HL-60 (cell line): Measurements from ENCODE around the gene TEX35.
"Not testable (repeated sequence)": the region's sequence is repeated elsewhere in the genome, so short reads cannot be mapped to it uniquely, and the experiment has no call there.

ENCODE experiments used
- DNase-seq, 2 experiments: peaks; one replicate each; pipeline ENCODE4 v3.0.0-alpha.2; 2010 to 2020; ENCODE audit warnings: low read depth in 1 of 2, low spot score in 1 of 2
- H3K27ac ChIP-seq: fragments of 250-450 bp; sonication (Bioruptor Pico); replicated peaks from 2 replicates; pipeline ENCODE4 v1.5.1; 2020; ENCODE audit warnings: mild to moderate bottlenecking, moderate library complexity
- H3K27me3 ChIP-seq: fragments of 250-450 bp; sonication (Bioruptor Pico); 2 replicates; pipeline ENCODE4 v1.5.1; 2021; ENCODE audit warnings: mild to moderate bottlenecking, moderate library complexity; ENCODE audit not compliant: insufficient read depth, poor library complexity, severe bottlenecking
- H3K4me3 ChIP-seq: replicated peaks from 2 replicates; pipeline ENCODE4 v1.5.1; 2011; ENCODE audit warnings: mild to moderate bottlenecking, control low read depth, low read length; ENCODE audit not compliant: insufficient read depth
- GABPA ChIP-seq: IDR thresholded peaks from 2 replicates; pipeline ENCODE4 v1.6.1; 2012; ENCODE audit warnings: low read depth
- POLR2AphosphoS5 ChIP-seq: IDR thresholded peaks from 2 replicates; pipeline ENCODE4 v1.6.1; 2012; ENCODE audit warnings: low read depth
- SPI1 ChIP-seq: IDR thresholded peaks from 2 replicates; pipeline ENCODE4 v1.6.1; 2012; ENCODE audit warnings: low read depth, mild to moderate bottlenecking, borderline replicate concordance
- TF ChIP-seq, protein P1 (sequence below): IDR thresholded peaks from one replicate; pipeline ENCODE4 v1.5.1; 2011; ENCODE audit warnings: low read length, control low read depth, inconsistent platforms; ENCODE audit not compliant: insufficient read depth
- TF ChIP-seq, protein P2 (sequence below): IDR thresholded peaks from 2 replicates; pipeline ENCODE4 v1.6.1; 2012; ENCODE audit warnings: low read depth; ENCODE audit not compliant: insufficient replicate concordance

Gene TEX35

DNA sequence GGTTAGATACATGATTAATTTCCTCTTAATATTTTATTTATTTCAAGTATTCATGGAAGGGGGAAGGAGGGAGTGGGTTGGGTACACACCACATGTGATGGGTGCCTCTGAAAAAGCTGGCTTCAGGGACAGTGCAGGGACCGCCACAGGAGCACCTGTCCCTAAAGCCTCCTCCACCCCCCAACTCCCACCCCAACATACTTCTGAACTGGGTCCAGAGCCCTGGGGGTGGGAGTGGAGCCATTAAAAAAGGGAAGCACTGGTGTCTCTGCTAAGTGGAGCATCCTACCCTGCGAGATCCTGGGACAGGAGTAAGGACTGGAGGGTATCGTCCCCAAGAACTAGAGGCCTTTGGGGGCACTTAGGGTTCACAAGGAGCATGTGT lies 10.6 kb upstream of the TEX35 start:
- no peaks in the 10 kb centered on the region for H3K27me3 ChIP-seq
- no peak for DNase-seq

DNA sequence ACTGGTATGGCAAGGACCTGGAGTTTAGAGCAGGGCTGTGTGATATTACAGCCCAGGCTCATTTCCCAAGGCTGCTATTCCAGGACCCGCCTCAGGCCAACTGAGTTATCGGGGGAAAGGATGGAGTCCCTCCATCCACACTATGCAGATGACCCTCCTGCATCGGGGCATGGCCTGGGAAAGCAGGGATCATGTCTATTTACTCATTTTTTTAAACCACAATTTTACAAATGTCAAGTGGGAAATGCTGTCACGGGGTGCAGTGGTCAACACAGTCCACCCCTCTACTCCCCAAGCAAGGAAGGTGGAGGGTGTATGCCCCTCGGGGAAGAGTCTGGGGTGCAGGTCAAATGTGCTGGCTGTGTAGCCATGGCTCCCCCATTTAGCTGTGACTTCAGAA lies 10.1 kb upstream of the TEX35 start:
- Histone ChIP-seq H3K4me3 (no peak overlapping the region), H3K27ac (no peak overlapping the region), H3K27me3 (no peaks in the 10 kb centered on the region)
- TF ChIP-seq, protein P1, sequence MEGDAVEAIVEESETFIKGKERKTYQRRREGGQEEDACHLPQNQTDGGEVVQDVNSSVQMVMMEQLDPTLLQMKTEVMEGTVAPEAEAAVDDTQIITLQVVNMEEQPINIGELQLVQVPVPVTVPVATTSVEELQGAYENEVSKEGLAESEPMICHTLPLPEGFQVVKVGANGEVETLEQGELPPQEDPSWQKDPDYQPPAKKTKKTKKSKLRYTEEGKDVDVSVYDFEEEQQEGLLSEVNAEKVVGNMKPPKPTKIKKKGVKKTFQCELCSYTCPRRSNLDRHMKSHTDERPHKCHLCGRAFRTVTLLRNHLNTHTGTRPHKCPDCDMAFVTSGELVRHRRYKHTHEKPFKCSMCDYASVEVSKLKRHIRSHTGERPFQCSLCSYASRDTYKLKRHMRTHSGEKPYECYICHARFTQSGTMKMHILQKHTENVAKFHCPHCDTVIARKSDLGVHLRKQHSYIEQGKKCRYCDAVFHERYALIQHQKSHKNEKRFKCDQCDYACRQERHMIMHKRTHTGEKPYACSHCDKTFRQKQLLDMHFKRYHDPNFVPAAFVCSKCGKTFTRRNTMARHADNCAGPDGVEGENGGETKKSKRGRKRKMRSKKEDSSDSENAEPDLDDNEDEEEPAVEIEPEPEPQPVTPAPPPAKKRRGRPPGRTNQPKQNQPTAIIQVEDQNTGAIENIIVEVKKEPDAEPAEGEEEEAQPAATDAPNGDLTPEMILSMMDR: no peak
- TF ChIP-seq, protein P2, sequence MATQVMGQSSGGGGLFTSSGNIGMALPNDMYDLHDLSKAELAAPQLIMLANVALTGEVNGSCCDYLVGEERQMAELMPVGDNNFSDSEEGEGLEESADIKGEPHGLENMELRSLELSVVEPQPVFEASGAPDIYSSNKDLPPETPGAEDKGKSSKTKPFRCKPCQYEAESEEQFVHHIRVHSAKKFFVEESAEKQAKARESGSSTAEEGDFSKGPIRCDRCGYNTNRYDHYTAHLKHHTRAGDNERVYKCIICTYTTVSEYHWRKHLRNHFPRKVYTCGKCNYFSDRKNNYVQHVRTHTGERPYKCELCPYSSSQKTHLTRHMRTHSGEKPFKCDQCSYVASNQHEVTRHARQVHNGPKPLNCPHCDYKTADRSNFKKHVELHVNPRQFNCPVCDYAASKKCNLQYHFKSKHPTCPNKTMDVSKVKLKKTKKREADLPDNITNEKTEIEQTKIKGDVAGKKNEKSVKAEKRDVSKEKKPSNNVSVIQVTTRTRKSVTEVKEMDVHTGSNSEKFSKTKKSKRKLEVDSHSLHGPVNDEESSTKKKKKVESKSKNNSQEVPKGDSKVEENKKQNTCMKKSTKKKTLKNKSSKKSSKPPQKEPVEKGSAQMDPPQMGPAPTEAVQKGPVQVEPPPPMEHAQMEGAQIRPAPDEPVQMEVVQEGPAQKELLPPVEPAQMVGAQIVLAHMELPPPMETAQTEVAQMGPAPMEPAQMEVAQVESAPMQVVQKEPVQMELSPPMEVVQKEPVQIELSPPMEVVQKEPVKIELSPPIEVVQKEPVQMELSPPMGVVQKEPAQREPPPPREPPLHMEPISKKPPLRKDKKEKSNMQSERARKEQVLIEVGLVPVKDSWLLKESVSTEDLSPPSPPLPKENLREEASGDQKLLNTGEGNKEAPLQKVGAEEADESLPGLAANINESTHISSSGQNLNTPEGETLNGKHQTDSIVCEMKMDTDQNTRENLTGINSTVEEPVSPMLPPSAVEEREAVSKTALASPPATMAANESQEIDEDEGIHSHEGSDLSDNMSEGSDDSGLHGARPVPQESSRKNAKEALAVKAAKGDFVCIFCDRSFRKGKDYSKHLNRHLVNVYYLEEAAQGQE: no peak
- TF ChIP-seq POLR2AphosphoS5 (no peak), GABPA (no peak), SPI1 (no peak)
- no peak for DNase-seq

More for the DNA sequence above, 10.6 kb upstream of the TEX35 start:
- TF ChIP-seq SPI1: no peak
- no peak for TF ChIP-seq GABPA
- TF ChIP-seq POLR2AphosphoS5: no peak
- TF ChIP-seq, protein P1: no peak
- TF ChIP-seq, protein P2: no peak
- H3K4me3 ChIP-seq: no peak overlapping the region
- H3K27ac ChIP-seq: no peak overlapping the region

DNA sequence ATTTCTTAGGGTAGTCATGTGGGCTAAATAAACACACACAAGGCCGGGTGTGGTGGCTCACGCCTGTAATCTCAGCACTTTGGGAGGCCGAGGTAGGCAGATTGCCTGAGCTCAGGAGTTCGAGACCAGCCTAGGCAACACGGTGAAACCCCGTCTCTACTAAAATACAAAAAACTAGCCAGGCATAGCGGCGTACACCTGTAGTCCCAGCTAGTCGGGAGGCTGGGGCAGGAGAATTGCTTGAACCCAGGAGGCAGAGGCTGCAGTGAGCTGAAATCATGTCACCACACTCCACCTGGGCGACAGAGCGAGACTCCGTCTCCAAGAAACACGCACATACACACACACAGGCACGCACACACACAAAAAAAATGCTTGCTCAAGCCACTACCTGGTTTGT lies 9.6 kb upstream of the TEX35 start:
- not testable (repeated sequence) for H3K27ac ChIP-seq, H3K27me3 ChIP-seq, H3K4me3 ChIP-seq, DNase-seq

DNA sequence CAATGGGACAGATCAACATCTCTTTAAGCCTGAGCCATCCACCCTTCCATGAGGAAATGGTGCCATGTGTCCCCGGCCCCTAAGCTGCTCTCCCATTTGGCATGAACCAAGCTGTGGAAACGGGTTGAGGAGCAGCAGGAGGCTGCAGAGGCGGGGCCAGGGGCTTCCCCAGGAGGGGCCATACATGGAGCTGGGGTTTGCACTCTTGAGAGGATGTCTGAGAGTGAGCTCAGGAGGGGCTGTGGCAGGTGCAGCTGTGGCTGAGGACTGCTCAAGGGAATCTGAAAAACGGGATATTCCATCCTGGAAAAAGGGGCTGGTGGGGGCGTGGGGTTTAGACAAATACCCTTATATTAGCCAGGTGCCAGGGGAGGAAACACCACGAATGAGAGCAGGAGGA lies 9.1 kb upstream of the TEX35 start:
- no peak for DNase-seq
- Histone ChIP-seq H3K27me3 (no peaks in the 10 kb centered on the region), H3K27ac (no peak overlapping the region), H3K4me3 (no peak overlapping the region)
- TF ChIP-seq, protein P1: no peak
- TF ChIP-seq, protein P2: no peak
- TF ChIP-seq POLR2AphosphoS5 (no peak), SPI1 (no peak), GABPA (no peak)
